ENCODE results near the gene UBE2D3. TPM values are rescaled to one million over a fixed set of nuclear protein-coding genes. Genes with fewer than 3 reads are reported as not detected.
A peak's percentile ranks its signal among the peaks of the same experiment; 100 is the strongest.

The UBE2D3 gene
- total and polyA plus RNA-seq, 2 experiments from 2014 or later: 277 to 418 TPM

GRCh38 chr4:102759831-102760644 is 67.3 kb downstream of the UBE2D3 start:
- WGBS (ENCODE audit: low lambda C conversion rate, missing lambda C conversion rate): 3% methylated on average over 25 of the region's 25 CpGs
- H4K20me1 ChIP-seq (ENCODE audit: insufficient read depth, poor library complexity, severe bottlenecking): peaks cover 4% of the 10 kb centered on the region
- peak overlapping the region; percentile 88 for H3K27ac ChIP-seq
- no peaks in the 10 kb centered on the region for H3K9me2 ChIP-seq (replicated peaks; ENCODE audit: insufficient read depth)
- peak overlapping the region; percentile 75 for H3K4me3 ChIP-seq
- no peaks in the 10 kb centered on the region for H3K27me3 ChIP-seq
- TF ChIP-seq EZH2phosphoT487 (IDR thresholded peaks at IDR 0.05; ENCODE audit: low read depth, severe bottlenecking, unreplicated experiment) (no peak), CTCF (IDR thresholded peaks at IDR 0.05; ENCODE audit: poor library complexity) (no peak), EZH2 (IDR thresholded peaks at IDR 0.05; ENCODE audit: borderline replicate concordance) (no peak)
- peaks cover 49% of the 10 kb centered on the region for H3K79me2 ChIP-seq
- no peaks in the 10 kb centered on the region for H3K36me3 ChIP-seq (replicated peaks; ENCODE audit: insufficient read depth, low read depth)
- no peaks in the 10 kb centered on the region for H3K9me3 ChIP-seq (ENCODE audit: low read depth)
- DNase-seq (ENCODE audit: low spot score): peak; percentile 57
- H3K4me1 ChIP-seq (ENCODE audit: insufficient read depth): peaks cover 7% of the 10 kb centered on the region
- H2AFZ ChIP-seq: peak overlapping the region; percentile 88
- H3K4me2 ChIP-seq: peak overlapping the region; percentile 80

GRCh38 chr4:102758241-102759160 is 68.8 kb downstream of the UBE2D3 start:
- H3K79me2 ChIP-seq: peaks cover 65% of the 10 kb centered on the region
- peak overlapping the region; percentile 52 for H3K27ac ChIP-seq
- H3K9me3 ChIP-seq (ENCODE audit: low read depth): no peaks in the 10 kb centered on the region
- H4K20me1 ChIP-seq (ENCODE audit: insufficient read depth, poor library complexity, severe bottlenecking): peaks cover 4% of the 10 kb centered on the region
- H3K9me2 ChIP-seq (replicated peaks; ENCODE audit: insufficient read depth): no peaks in the 10 kb centered on the region
- DNase-seq (ENCODE audit: low spot score): no peak
- peaks cover 7% of the 10 kb centered on the region for H3K4me1 ChIP-seq (ENCODE audit: insufficient read depth)
- TF ChIP-seq CTCF (IDR thresholded peaks at IDR 0.05; ENCODE audit: poor library complexity): no peak
- no peak for TF ChIP-seq EZH2phosphoT487 (IDR thresholded peaks at IDR 0.05; ENCODE audit: low read depth, severe bottlenecking, unreplicated experiment)
- no peak for TF ChIP-seq EZH2 (IDR thresholded peaks at IDR 0.05; ENCODE audit: borderline replicate concordance)
- no peaks in the 10 kb centered on the region for H3K36me3 ChIP-seq (replicated peaks; ENCODE audit: insufficient read depth, low read depth)
- 89% methylated on average over 11 of the region's 11 CpGs for WGBS (ENCODE audit: low lambda C conversion rate, missing lambda C conversion rate)
- peak overlapping the region; percentile 80 for H3K4me2 ChIP-seq
- no peak overlapping the region for H2AFZ ChIP-seq
- H3K27me3 ChIP-seq: no peaks in the 10 kb centered on the region
- H3K4me3 ChIP-seq: no peak overlapping the region

DNA sequence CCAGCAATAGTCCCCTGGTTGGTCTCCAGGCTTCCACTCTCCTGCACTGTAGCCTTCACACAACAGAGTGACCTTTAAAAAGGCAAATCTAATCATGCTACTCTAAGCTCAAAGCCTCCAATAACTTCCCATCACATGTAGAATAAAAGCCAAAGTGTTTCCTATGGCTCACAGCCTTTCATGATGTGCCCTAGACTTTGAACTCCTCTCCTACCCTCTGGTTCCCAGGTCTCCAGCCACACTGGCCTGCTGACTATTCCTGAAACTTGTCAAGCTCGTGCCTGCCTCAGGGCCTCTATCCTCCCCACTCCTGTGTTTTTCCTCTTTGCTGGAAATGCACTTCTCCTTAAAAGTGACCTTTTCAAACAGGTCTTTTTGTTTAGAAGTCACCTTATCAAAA is 69.7 kb downstream of the UBE2D3 start:
- Histone ChIP-seq H3K9me2 (replicated peaks; ENCODE audit: insufficient read depth) (no peaks in the 10 kb centered on the region), H3K9me3 (ENCODE audit: low read depth) (no peaks in the 10 kb centered on the region), H4K20me1 (ENCODE audit: insufficient read depth, poor library complexity, severe bottlenecking) (peaks cover 4% of the 10 kb centered on the region), H3K4me2 (peak overlapping the region; percentile 80), H3K4me1 (ENCODE audit: insufficient read depth) (peaks cover 7% of the 10 kb centered on the region), H3K4me3 (no peak overlapping the region), H3K27ac (peak overlapping the region; percentile 52), H3K27me3 (no peaks in the 10 kb centered on the region), H3K79me2 (peaks cover 73% of the 10 kb centered on the region), H2AFZ (no peak overlapping the region), H3K36me3 (replicated peaks; ENCODE audit: insufficient read depth, low read depth) (no peaks in the 10 kb centered on the region)
- no peak for TF ChIP-seq EZH2phosphoT487 (IDR thresholded peaks at IDR 0.05; ENCODE audit: low read depth, severe bottlenecking, unreplicated experiment)
- TF ChIP-seq CTCF (IDR thresholded peaks at IDR 0.05; ENCODE audit: poor library complexity): no peak
- peak; percentile 51 for DNase-seq (ENCODE audit: low spot score)
- 10% methylated on average over 1 of the region's 1 CpG for WGBS (ENCODE audit: low lambda C conversion rate, missing lambda C conversion rate)

Measured in hepatocyte (in vitro differentiated cells).